ENCODE data around the gene METTL25B.

The METTL25B gene

GRCh38 chr1:156682166-156682890, 45.9 kb upstream of the METTL25B start:
- no peak overlapping the region for H3K4me3 ChIP-seq (ENCODE audit: low read length, poor library complexity, severe bottlenecking)

GRCh38 chr1:156684227-156684782, 44.0 kb upstream of the METTL25B start:
- Histone ChIP-seq H2AFZ (ENCODE audit: low read length) (no peak overlapping the region), H4K20me1 (ENCODE audit: insufficient read depth, low read length, poor library complexity, severe bottlenecking) (no peaks in the 10 kb centered on the region), H3K27me3 (ENCODE audit: insufficient read depth, low read length, poor library complexity, severe bottlenecking) (peaks cover 5% of the 10 kb centered on the region), H3K36me3 (ENCODE audit: insufficient read depth, low read length) (no peaks in the 10 kb centered on the region), H3K9me3 (ENCODE audit: insufficient read depth, low read depth, low read length) (no peaks in the 10 kb centered on the region), H3K79me2 (ENCODE audit: insufficient read depth, low read length) (no peaks in the 10 kb centered on the region), H3K4me1 (ENCODE audit: insufficient read depth, low read length, poor library complexity, severe bottlenecking) (peaks cover 9% of the 10 kb centered on the region), H3K9me2 (replicated peaks; ENCODE audit: low read depth, low read length) (no peaks in the 10 kb centered on the region), H3F3A (ENCODE audit: low read depth) (no peaks in the 10 kb centered on the region), H3K9ac (ENCODE audit: low read depth, low read length, poor library complexity, severe bottlenecking) (no peak overlapping the region), H3K4me3 (ENCODE audit: low read length, poor library complexity, severe bottlenecking) (no peak overlapping the region), H3K4me2 (ENCODE audit: low read depth, low read length, poor library complexity, severe bottlenecking) (no peak overlapping the region)
- TF ChIP-seq EZH2phosphoT487 (IDR thresholded peaks at IDR 0.05; ENCODE audit: borderline replicate concordance) (no peak), CTCF (conservative IDR thresholded peaks at IDR 0.05; ENCODE audit: low read length) (peak; percentile 46)

More at GRCh38 chr1:156682166-156682890, 45.9 kb upstream of the METTL25B start:
- Histone ChIP-seq H3K36me3 (ENCODE audit: insufficient read depth, low read length) (no peaks in the 10 kb centered on the region), H2AFZ (ENCODE audit: low read length) (no peak overlapping the region), H3K4me1 (ENCODE audit: insufficient read depth, low read length, poor library complexity, severe bottlenecking) (peaks cover 6% of the 10 kb centered on the region), H3K79me2 (ENCODE audit: insufficient read depth, low read length) (no peaks in the 10 kb centered on the region), H3K4me2 (ENCODE audit: low read depth, low read length, poor library complexity, severe bottlenecking) (no peak overlapping the region), H3K9me2 (replicated peaks; ENCODE audit: low read depth, low read length) (no peaks in the 10 kb centered on the region), H3K9ac (ENCODE audit: low read depth, low read length, poor library complexity, severe bottlenecking) (no peak overlapping the region), H4K20me1 (ENCODE audit: insufficient read depth, low read length, poor library complexity, severe bottlenecking) (no peaks in the 10 kb centered on the region), H3F3A (ENCODE audit: low read depth) (no peaks in the 10 kb centered on the region), H3K27me3 (ENCODE audit: insufficient read depth, low read length, poor library complexity, severe bottlenecking) (peaks cover 5% of the 10 kb centered on the region), H3K9me3 (ENCODE audit: insufficient read depth, low read depth, low read length) (no peaks in the 10 kb centered on the region)
- TF ChIP-seq EZH2phosphoT487 (IDR thresholded peaks at IDR 0.05; ENCODE audit: borderline replicate concordance) (no peak), CTCF (conservative IDR thresholded peaks at IDR 0.05; ENCODE audit: low read length) (no peak)

GRCh38 chr1:156689035-156689952, 39.0 kb upstream of the METTL25B start:
- H3K4me3 ChIP-seq (ENCODE audit: low read length, poor library complexity, severe bottlenecking) = peak overlapping the region; percentile 68
- peak; percentile 63 for TF ChIP-seq CTCF (conservative IDR thresholded peaks at IDR 0.05; ENCODE audit: low read length)
- TF ChIP-seq EZH2phosphoT487 (IDR thresholded peaks at IDR 0.05; ENCODE audit: borderline replicate concordance) = no peak
- no peaks in the 10 kb centered on the region for H4K20me1 ChIP-seq (ENCODE audit: insufficient read depth, low read length, poor library complexity, severe bottlenecking)
- H3K9me2 ChIP-seq (replicated peaks; ENCODE audit: low read depth, low read length) = no peaks in the 10 kb centered on the region
- H3K79me2 ChIP-seq (ENCODE audit: insufficient read depth, low read length) = no peaks in the 10 kb centered on the region
- H3K27me3 ChIP-seq (ENCODE audit: insufficient read depth, low read length, poor library complexity, severe bottlenecking) = no peaks in the 10 kb centered on the region
- peak overlapping the region; percentile 98 for H2AFZ ChIP-seq (ENCODE audit: low read length)
- H3K9me3 ChIP-seq (ENCODE audit: insufficient read depth, low read depth, low read length) = no peaks in the 10 kb centered on the region
- no peaks in the 10 kb centered on the region for H3K36me3 ChIP-seq (ENCODE audit: insufficient read depth, low read length)
- peaks cover 24% of the 10 kb centered on the region for H3K4me1 ChIP-seq (ENCODE audit: insufficient read depth, low read length, poor library complexity, severe bottlenecking)
- H3K9ac ChIP-seq (ENCODE audit: low read depth, low read length, poor library complexity, severe bottlenecking) = peak overlapping the region; percentile 51
- H3F3A ChIP-seq (ENCODE audit: low read depth) = no peaks in the 10 kb centered on the region
- peak overlapping the region; percentile 93 for H3K4me2 ChIP-seq (ENCODE audit: low read depth, low read length, poor library complexity, severe bottlenecking)
